GM19452 (cell line): Measurements from ENCODE around the gene CEP76.

ENCODE experiments used
- ATAC-seq: cut with Tn5 transposase; IDR thresholded peaks from one replicate; pipeline ENCODE4 v1.9.1; 2021; ENCODE audit not compliant: unreplicated experiment

CEP76 gene

GRCh38 chr18:12711446-12711845, 8.9 kb upstream of the CEP76 start:
- ATAC-seq: no peak

DNA sequence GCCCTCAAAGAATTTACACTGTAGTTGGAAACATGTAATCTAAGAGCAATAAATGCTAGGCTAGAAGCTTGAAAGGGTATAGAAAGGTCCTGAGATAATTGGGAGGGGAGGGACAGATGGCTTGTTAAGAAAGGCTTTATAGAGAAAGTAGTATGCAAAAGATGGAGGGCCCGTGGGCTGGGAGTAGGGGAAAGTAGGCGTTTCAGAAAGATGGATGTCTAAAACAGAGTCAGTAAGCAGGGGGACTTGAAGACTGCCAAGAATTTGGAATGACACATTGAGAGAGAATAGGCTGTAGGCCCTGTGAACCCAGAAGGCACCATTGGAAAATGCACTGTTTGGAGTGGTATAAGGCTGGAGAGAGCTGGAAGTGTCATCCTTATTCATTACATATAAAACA, 1.1 kb upstream of the CEP76 start:
- no peak for ATAC-seq

GRCh38 chr18:12703096-12703567, 609 bp upstream of the CEP76 start:
- no peak for ATAC-seq

GRCh38 chr18:12701161-12701560, 1.4 kb downstream of the CEP76 start:
- ATAC-seq: no peak

DNA sequence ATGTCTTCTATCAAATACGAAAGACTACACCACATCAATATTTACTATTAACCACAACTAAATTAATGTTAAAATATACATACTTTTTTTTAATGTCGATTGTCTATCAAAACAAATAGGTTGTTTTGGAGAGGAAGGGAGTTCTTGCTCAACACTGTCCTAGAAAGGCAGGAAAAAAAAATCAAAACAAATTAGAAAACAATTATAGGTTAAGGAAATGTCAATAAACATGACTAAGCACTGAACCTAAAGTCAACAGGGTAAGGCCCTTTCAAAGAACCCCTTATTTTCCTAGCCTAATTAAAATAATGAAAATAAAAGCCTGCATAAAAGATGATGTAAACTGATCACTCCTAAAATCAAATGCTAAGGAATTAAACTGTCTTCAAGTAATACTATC, 2.8 kb downstream of the CEP76 start:
- no peak for ATAC-seq

DNA sequence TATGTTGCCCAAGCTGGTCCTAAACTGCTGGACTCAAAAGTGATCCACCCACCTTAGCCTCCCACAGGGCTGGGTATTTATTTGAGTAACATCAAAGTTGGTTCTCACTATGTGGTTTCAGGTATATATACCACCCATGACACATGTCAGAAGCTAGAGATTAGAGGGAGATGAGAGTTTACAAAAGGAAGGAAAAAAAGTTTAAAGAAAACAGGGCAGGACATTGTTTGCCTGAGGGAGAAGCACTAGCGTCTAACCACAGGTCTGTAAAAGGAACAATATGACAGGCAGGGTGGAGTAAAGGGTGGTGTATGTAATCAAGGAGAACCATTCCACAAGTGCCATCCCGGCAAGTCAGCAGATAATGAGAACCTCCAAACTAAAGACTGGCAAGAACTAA, 8.5 kb downstream of the CEP76 start:
- no peak for ATAC-seq

- no peak for ATAC-seq
These were observed 10.3 kb downstream of the CEP76 start for GRCh38 chr18:12692206-12692605.

DNA sequence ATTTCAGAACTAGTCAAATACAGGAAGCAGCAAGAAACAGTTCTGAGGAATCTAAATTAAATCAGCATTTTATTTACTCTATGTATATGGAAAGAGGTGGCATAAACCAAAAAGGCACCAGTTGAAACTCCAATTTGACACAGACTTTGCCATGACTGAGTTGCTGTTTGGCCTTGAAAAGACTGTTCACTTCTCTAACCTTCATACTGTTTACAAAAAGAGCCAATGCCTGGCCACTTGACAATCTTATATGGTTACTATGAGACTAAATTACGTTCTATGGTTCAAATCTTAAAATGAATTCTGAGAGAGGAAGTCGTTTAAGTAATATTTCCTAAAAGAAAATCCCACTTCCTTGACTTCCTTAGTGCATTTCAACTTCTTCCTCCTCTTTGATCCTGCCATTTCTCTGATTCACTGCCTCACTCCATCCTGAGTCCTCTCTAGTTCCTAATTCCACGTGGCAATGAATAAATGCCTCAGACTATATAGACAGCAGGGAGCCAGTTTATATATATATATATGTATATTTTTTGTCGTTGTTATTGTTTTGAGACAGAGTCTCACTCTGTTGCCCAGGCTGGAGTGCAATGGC, 13.2 kb downstream of the CEP76 start:
- ATAC-seq: no peak

DNA sequence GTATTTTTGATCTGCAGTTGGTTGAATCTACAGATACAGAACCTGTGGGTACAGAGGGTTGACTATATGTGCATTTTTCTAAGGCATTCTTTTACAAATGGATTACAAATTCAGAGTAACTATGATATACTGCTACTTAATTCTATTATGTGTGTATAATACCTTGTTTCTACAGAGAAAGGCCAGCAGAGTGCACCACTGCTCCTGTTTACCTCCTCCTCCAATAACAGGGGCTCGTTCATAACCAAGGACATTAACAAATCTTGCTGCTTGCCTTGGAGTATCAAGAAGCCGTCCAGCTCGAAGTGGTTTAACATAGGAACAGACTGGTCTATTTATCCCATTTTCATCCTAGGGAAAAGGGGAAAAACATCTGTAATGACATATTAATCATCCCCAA, 16.4 kb downstream of the CEP76 start:
- no peak for ATAC-seq

DNA sequence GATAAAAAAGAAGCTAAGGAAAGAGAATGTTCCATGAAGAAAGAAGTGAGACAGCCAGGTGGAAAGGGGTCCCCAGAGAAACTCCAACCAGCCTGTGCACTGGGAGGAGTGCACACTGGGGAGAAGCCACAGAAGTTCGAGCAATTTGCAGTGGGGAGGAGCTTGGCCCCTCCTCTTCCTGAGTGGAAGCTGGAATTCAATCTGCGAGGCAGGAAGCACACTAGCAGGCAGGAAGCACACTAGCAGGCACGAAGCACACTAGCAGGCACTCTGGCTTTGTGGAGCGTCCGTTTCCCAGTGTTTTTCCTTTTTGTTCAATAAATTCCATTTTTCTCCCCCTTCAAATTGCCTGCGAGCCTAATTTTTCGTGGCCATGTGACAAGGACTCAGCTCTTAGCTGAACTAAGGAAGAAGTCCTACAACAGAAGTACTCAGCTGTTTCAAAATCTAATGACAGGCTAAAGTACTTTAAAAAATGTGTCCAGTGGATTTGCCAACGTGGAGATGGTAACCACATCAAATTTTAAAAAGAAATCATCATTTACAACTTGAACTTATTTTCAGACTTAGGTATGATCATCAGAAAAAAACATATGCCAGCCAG, 23.2 kb downstream of the CEP76 start:
- ATAC-seq: no peak

DNA sequence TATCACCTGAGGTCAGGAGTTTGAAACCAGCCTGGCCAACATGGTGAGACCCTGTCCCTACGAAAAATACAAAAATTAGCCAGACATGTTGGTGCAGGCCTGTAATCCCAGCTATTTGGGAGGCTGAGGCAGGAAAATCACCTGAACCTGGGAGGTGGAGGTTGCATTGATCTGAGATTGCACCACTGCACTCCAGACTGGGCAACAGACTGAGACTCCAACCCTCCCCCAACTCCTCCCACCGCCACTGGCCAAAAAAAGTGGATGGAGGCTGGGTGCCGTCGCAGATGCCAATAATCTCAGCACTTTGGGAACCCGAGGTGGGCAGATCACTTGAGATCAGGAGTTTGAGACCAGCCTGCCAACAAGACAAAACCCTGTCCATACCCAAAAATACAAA, 34.5 kb downstream of the CEP76 start:
- no peak for ATAC-seq

GRCh38 chr18:12659904-12660605, 42.5 kb downstream of the CEP76 start:
- ATAC-seq: no peak

GRCh38 chr18:12658426-12659138, 43.9 kb downstream of the CEP76 start:
- no peak for ATAC-seq

- peak; percentile 76 for ATAC-seq
These were observed 44.7 kb downstream of the CEP76 start, which contains the start of gene SPIRE1 for GRCh38 chr18:12657684-12658425. Gene SPIRE1, minus strand, starts transcription at chr18:12658107. Its CDS starts 241 bp downstream, at chr18:12657866.

GRCh38 chr18:12656938-12657683, 45.4 kb downstream of the CEP76 start:
- peak; percentile 46 for ATAC-seq

DNA sequence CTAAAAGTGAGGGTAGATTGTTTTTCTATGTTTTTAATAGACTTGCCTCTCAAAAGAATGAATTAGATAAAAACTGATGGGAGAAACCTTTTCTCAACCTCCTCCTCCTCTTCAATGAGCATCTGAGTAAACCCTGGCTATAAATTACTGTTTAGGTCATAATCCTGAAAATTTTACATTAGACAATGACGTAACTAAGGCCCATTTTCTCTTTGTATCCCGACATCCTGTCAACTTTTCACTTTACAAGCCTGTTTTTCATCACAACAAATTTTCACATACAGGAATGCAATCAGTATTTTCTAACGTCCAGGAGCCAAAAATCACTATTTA, 46.0 kb downstream of the CEP76 start:
- no peak for ATAC-seq

DNA sequence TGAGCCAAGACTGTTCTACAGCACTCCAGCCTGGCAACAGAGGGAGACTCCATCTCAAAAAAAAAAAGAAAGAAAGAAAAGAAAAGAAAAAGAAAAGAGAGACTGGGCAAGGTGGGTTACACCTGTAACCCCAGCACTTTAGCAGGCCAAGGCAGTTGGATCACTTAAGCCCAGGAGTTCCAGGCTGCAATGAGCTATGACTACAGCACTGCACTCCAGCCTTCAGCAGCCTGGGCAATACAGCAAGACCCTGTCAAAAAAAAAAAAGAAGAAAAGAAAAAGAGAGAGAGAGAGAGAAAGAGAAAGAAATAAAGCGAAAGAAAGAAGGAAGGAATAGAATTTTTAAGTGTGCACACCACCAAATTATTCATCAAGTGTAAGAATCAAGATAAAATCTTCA, 47.6 kb downstream of the CEP76 start:
- ATAC-seq: no peak

DNA sequence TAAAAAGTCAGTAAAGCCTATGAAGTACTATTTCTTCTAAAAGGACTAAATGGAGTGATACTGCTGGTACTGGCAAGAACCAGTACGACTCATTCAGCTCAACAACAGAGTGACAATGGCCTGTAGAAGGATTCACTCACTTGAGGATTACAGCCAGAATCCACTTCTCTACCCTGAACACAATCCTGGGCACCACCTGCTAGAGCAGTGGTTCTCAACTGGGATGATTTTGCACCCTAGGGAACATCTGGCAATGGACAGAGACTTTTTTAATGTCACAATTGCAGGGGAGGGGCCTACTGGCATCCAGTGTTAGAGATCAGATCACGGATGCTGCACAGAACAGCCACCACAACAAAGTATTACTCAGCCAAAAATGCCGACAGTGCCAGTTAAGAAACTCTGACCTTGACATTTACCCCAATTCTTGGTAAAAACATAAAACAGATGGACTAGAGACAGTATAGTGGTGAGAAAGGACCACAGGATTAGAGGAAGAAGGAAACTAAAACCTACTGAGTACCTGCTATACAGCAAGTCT, 49.6 kb downstream of the CEP76 start:
- ATAC-seq: no peak

- ATAC-seq: no peak
These were observed 50.9 kb downstream of the CEP76 start for GRCh38 chr18:12651651-12652050.

GRCh38 chr18:12647773-12648172, 54.8 kb downstream of the CEP76 start:
- no peak for ATAC-seq
